Melanocyte of skin (primary cell): Measurements from ENCODE around the gene PELI2. TPM values are rescaled to one million over a fixed set of nuclear protein-coding genes. Genes with fewer than 3 reads are reported as not detected.

Experiments used
- total RNA-seq, 2 donors: library from RNA; depleted of rRNA; stranded (reverse); fragments of >200 nt; gene quantifications; 2 replicates each; pipeline ENCODE4 v1.2.3, GENCODE V29; 2012

PELI2 gene
- 1 to 10 TPM; 6.5 to 9.0 TPM for total RNA-seq

GRCh38 chr14:56117765-56118610, at the start of gene PELI2:
Gene PELI2 (plus strand): TSS chr14:56118411. CDS start chr14:56118661, 250 bp downstream.

